Measurements from ENCODE around the gene OCRL. TPM values are rescaled to one million over a fixed set of nuclear protein-coding genes. Genes with fewer than 3 reads are reported as not detected.

Gene OCRL
- total RNA-seq, 4 donors from 2014 or later: 13.2 to 18.0 (median 15.9) TPM

GRCh38 chrX:129529685-129530281 is 10.3 kb upstream of the OCRL start:
- WGBS, 2 donors: 31 to 44% methylated on average over 4 of the region's 4 CpGs
- intact Hi-C loops (cut with DNase I; ENCODE audit: low total_unique reads): no loop called here
- no peak overlapping the region for H3K4me3 ChIP-seq (ENCODE audit: low read depth, poor library complexity, severe bottlenecking)
- TF ChIP-seq POLR2A (IDR thresholded peaks at IDR 0.05) (no peak), CTCF (IDR thresholded peaks at IDR 0.05) (no peak)
- no peak for DNase-seq (ENCODE audit: low spot score in 2 of 2)

GRCh38 chrX:129530410-129530809 is 9.6 kb upstream of the OCRL start:
- no peak overlapping the region for H3K4me3 ChIP-seq (ENCODE audit: low read depth, poor library complexity, severe bottlenecking)
- DNase-seq (ENCODE audit: low spot score in 2 of 2): no peak
- WGBS, 2 donors: 74 to 85% methylated on average over 5 of the region's 5 CpGs
- intact Hi-C loops (cut with DNase I; ENCODE audit: low total_unique reads): no loop called here
- TF ChIP-seq CTCF (IDR thresholded peaks at IDR 0.05): no peak
- TF ChIP-seq POLR2A (IDR thresholded peaks at IDR 0.05): no peak

GRCh38 chrX:129531132-129531531 is 8.9 kb upstream of the OCRL start:
- intact Hi-C loops (cut with DNase I; ENCODE audit: low total_unique reads): no loop called here
- TF ChIP-seq CTCF (IDR thresholded peaks at IDR 0.05): no peak
- no peak for TF ChIP-seq POLR2A (IDR thresholded peaks at IDR 0.05)
- WGBS, 2 donors: 50 to 55% methylated on average over 1 of the region's 1 CpG
- DNase-seq (ENCODE audit: low spot score in 2 of 2): no peak
- no peak overlapping the region for H3K4me3 ChIP-seq (ENCODE audit: low read depth, poor library complexity, severe bottlenecking)

- intact Hi-C loops (cut with DNase I; ENCODE audit: low total_unique reads): no loop called here
- DNase-seq (ENCODE audit: low spot score in 2 of 2): no peak
- H3K4me3 ChIP-seq (ENCODE audit: low read depth, poor library complexity, severe bottlenecking): no peak overlapping the region
- 55 to 73% methylated on average over 4 of the region's 4 CpGs for WGBS, 2 donors
- TF ChIP-seq CTCF (IDR thresholded peaks at IDR 0.05) (no peak), POLR2A (IDR thresholded peaks at IDR 0.05) (no peak)
Observed at GRCh38 chrX:129534816-129535578, 5.1 kb upstream of the OCRL start.

GRCh38 chrX:129540722-129541184 is 694 bp downstream of the OCRL start:
- peak overlapping the region; percentile 47 for H3K4me3 ChIP-seq (ENCODE audit: low read depth, poor library complexity, severe bottlenecking)
- intact Hi-C loops (cut with DNase I; ENCODE audit: low total_unique reads): no loop called here
- 6 to 38% methylated on average over 2 to 11 of the region's 14 CpGs for WGBS, 2 donors
- DNase-seq (ENCODE audit: low spot score in 2 of 2): peak in 1 of 2 donors; percentile 19
- TF ChIP-seq CTCF (IDR thresholded peaks at IDR 0.05) (no peak), POLR2A (IDR thresholded peaks at IDR 0.05) (no peak)

Measured in lower leg skin (tissue), 4 donors.